ENCODE data around the gene DSE. TPM values are rescaled to one million over a fixed set of nuclear protein-coding genes. Genes with fewer than 3 reads are reported as not detected.

DSE gene
- total RNA-seq, 4 donors from 2014 or later = 22.2 to 32.8 (median 30.5) TPM

DNA sequence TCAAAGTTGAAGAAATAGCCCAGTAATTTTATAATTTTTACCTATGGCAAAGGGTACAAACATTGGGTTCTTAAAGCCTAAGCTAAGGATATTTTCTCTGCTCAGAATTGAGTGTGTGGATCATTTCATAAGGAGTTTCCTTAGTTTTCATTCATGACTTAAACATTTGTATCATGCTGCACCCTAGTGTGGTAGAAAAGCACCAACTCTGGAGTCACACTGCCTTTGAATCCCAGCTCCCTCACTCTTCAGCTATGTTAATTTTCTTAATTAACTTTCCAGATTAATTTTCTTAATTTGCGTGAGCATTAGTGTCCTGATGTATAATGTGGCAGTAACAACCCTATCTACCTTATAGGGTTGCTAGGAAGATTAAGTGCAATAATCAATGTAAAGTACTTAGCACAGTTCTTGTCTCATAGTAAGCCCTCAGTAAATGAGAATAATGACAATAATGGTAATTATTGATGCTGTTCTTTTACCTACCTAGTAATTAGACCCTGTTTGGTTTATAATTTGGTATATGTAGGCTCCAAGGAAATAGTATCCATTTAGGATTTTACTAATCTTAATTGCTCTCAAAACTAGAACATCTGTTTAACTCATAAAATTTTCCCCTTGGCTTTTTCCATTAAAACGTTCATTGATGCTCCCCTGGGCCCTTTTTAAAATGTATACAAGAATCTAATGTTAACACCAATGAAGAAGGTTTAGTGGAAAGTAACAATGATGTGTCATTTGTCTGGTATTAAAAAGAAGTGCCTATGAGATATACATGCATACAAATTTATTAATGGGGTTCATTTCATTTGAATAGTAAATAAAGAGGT lies 31.6 kb downstream of the DSE start:
- Histone ChIP-seq H3K4me1 (peaks cover 0 to 6% of the 10 kb centered on the region in 2 donors), H3K36me3 (no peaks in the 10 kb centered on the region), H3K4me3 (replicated peaks in 1 of 3) (no peak overlapping the region), H3K9me3 (no peaks in the 10 kb centered on the region), H3K27me3 (no peaks in the 10 kb centered on the region), H3K27ac (no peak overlapping the region)
- no peak for DNase-seq
- WGBS, 2 donors = 83 to 86% methylated on average over 2 of the region's 2 CpGs
- TF ChIP-seq, protein P1, sequence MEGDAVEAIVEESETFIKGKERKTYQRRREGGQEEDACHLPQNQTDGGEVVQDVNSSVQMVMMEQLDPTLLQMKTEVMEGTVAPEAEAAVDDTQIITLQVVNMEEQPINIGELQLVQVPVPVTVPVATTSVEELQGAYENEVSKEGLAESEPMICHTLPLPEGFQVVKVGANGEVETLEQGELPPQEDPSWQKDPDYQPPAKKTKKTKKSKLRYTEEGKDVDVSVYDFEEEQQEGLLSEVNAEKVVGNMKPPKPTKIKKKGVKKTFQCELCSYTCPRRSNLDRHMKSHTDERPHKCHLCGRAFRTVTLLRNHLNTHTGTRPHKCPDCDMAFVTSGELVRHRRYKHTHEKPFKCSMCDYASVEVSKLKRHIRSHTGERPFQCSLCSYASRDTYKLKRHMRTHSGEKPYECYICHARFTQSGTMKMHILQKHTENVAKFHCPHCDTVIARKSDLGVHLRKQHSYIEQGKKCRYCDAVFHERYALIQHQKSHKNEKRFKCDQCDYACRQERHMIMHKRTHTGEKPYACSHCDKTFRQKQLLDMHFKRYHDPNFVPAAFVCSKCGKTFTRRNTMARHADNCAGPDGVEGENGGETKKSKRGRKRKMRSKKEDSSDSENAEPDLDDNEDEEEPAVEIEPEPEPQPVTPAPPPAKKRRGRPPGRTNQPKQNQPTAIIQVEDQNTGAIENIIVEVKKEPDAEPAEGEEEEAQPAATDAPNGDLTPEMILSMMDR (IDR thresholded peaks at IDR 0.05) = no peak
- TF ChIP-seq POLR2A (IDR thresholded peaks at IDR 0.05) = no peak
- intact Hi-C loops (cut with DNase I) = no loop called here

DNA sequence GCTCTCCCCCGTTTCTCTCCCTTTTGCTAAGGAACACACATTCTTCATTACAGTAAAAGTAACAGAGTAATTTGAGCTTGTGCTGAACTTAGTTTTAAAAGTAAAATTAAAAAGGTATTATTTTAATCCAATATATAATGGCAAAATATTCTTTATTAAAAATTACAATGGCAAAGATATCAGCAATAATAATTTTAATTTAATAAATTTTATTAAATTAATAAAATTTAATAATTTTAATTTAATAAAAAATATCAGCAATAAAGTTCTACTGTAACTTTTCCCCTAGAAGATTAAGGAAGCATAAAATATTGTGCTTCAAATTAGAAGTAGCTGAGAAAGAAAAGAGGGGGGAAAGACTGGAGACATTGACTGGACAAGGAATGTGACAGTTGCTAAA lies 32.5 kb downstream of the DSE start:
- DNase-seq = no peak
- Histone ChIP-seq H3K4me3 (replicated peaks in 1 of 3) (no peak overlapping the region), H3K4me1 (peaks cover 0 to 6% of the 10 kb centered on the region in 2 donors), H3K27ac (no peak overlapping the region), H3K27me3 (no peaks in the 10 kb centered on the region), H3K36me3 (no peaks in the 10 kb centered on the region), H3K9me3 (no peaks in the 10 kb centered on the region)
- intact Hi-C loops (cut with DNase I) = no loop called here
- 62 to 96% methylated on average over 1 of the region's 1 CpG for WGBS, 2 donors
- TF ChIP-seq, protein P1 (IDR thresholded peaks at IDR 0.05) = no peak
- TF ChIP-seq POLR2A (IDR thresholded peaks at IDR 0.05) = no peak

DNA sequence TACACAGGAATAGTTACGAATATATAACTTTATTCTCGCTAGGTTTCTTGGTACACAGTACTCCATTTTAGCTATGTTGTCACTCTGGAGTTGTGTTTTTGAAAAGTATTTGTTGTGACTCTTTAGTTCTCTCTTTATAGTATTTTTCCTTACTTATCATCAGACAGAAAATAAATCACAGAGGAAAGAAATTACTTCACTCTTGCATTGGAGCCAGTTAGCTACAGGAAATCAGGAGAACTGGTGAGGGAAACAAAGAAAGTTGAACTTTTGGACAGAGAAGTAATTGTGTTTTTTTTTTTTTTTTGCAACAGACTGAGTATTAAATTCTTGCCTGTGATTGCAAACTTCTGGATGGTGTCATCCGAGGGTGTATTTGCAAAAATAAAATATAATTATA lies 33.9 kb downstream of the DSE start:
- no peak for DNase-seq
- peaks cover 0 to 6% of the 10 kb centered on the region in 2 donors for H3K4me1 ChIP-seq
- intact Hi-C loops (cut with DNase I) = no loop called here
- no peaks in the 10 kb centered on the region for H3K9me3 ChIP-seq
- H3K27ac ChIP-seq = peak overlapping the region in 1 of 3 donors; percentile 19
- no peak overlapping the region for H3K4me3 ChIP-seq (replicated peaks in 1 of 3)
- WGBS, 2 donors = 78% methylated on average over 3 of the region's 3 CpGs
- H3K36me3 ChIP-seq = no peaks in the 10 kb centered on the region
- H3K27me3 ChIP-seq = no peaks in the 10 kb centered on the region
- TF ChIP-seq, protein P1 (IDR thresholded peaks at IDR 0.05) = no peak
- TF ChIP-seq POLR2A (IDR thresholded peaks at IDR 0.05) = no peak

DNA sequence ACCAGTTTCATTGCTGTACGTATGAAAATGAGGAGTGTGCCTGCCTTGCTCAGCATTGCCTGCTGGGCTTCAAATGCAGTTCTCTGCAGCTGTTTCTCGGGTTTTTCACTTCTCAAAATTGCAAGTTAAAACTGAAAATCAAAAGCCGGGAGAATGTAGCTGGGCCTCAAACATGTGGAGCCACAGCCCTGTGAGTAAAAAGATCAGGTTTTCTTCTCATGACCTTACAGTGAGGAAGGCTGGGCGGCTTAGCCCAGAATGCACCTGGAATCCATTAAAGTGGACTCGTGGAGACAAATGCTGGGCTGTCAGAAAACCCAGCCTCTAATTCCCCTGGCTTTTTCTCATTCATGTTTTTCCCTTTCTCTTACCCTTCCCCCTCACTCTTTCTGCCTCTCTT lies 34.4 kb downstream of the DSE start:
- WGBS, 2 donors = 51 to 68% methylated on average over 5 of the region's 5 CpGs
- TF ChIP-seq, protein P1 (IDR thresholded peaks at IDR 0.05) = no peak
- TF ChIP-seq POLR2A (IDR thresholded peaks at IDR 0.05) = no peak
- H3K36me3 ChIP-seq = no peaks in the 10 kb centered on the region
- H3K27ac ChIP-seq = peak overlapping the region in 1 of 3 donors; percentile 19
- H3K4me1 ChIP-seq = peaks cover 0 to 6% of the 10 kb centered on the region in 2 donors
- H3K4me3 ChIP-seq (replicated peaks in 1 of 3) = no peak overlapping the region
- DNase-seq = no peak
- no peaks in the 10 kb centered on the region for H3K27me3 ChIP-seq
- no peaks in the 10 kb centered on the region for H3K9me3 ChIP-seq
- intact Hi-C loops (cut with DNase I) = no loop called here

DNA sequence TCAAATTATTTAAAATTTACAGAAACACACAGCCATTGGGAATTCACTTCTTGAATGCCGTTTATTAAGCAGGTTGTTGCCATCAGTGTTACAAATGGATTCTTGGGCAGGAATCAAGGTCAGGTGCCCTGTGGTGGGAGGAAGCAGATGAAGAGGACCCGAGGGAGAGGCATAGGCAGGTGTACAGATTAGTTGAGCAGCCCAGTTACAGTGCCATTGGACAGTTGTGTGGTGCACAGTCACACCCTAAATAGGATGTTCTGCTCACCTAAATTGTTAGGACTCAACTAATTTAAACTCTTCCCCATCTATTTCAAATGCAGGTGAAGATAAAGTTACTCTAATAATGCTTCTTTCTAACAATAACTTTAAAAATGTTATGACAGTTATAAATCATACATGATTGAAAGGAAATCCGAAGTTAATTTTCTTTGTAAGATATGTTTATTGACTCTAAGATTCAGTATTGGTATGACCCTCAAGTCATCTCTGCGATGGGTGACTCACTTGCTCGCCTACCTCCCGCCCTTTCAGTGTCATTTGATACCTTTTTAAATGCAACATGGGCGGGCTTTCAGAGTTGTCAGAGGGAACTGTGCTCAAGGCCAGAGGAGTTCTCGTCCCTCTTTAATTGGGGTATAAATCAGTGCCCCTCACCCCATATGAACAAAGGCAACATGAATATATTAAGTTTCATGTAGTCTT lies 35.1 kb downstream of the DSE start:
- H3K4me3 ChIP-seq (replicated peaks in 1 of 3) = no peak overlapping the region
- H3K4me1 ChIP-seq = peaks cover under 1 to 8% of the 10 kb centered on the region in 2 donors

More for the DNA sequence above, 35.1 kb downstream of the DSE start:
- TF ChIP-seq, protein P1 (IDR thresholded peaks at IDR 0.05) = no peak
- no peak for TF ChIP-seq POLR2A (IDR thresholded peaks at IDR 0.05)
- no peaks in the 10 kb centered on the region for H3K27me3 ChIP-seq
- no peak for DNase-seq
- intact Hi-C loops (cut with DNase I) = no loop called here
- no peaks in the 10 kb centered on the region for H3K36me3 ChIP-seq
- WGBS, 2 donors = 75 to 78% methylated on average over 8 of the region's 8 CpGs
- H3K27ac ChIP-seq = peak overlapping the region in 1 of 3 donors; percentile 19
- no peaks in the 10 kb centered on the region for H3K9me3 ChIP-seq
